Measurements from ENCODE around the gene RIPK4. TPM values are rescaled to one million over a fixed set of nuclear protein-coding genes. Genes with fewer than 3 reads are reported as not detected.

RIPK4 gene
- total and polyA plus RNA-seq, 4 donors = 4.7 to 22.6 (median 8.5) TPM

GRCh38 chr21:41717573-41718330 is 49.1 kb downstream of the RIPK4 start (continued):
- TF ChIP-seq, protein P1, sequence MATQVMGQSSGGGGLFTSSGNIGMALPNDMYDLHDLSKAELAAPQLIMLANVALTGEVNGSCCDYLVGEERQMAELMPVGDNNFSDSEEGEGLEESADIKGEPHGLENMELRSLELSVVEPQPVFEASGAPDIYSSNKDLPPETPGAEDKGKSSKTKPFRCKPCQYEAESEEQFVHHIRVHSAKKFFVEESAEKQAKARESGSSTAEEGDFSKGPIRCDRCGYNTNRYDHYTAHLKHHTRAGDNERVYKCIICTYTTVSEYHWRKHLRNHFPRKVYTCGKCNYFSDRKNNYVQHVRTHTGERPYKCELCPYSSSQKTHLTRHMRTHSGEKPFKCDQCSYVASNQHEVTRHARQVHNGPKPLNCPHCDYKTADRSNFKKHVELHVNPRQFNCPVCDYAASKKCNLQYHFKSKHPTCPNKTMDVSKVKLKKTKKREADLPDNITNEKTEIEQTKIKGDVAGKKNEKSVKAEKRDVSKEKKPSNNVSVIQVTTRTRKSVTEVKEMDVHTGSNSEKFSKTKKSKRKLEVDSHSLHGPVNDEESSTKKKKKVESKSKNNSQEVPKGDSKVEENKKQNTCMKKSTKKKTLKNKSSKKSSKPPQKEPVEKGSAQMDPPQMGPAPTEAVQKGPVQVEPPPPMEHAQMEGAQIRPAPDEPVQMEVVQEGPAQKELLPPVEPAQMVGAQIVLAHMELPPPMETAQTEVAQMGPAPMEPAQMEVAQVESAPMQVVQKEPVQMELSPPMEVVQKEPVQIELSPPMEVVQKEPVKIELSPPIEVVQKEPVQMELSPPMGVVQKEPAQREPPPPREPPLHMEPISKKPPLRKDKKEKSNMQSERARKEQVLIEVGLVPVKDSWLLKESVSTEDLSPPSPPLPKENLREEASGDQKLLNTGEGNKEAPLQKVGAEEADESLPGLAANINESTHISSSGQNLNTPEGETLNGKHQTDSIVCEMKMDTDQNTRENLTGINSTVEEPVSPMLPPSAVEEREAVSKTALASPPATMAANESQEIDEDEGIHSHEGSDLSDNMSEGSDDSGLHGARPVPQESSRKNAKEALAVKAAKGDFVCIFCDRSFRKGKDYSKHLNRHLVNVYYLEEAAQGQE (IDR thresholded peaks at IDR 0.05) = no peak
- TF ChIP-seq RAD21 (IDR thresholded peaks at IDR 0.05) = no peak
- no peak for TF ChIP-seq GABPA (IDR thresholded peaks at IDR 0.05 in 1 of 2, conservative IDR thresholded peaks at IDR 0.05 in 1 of 2)

DNA sequence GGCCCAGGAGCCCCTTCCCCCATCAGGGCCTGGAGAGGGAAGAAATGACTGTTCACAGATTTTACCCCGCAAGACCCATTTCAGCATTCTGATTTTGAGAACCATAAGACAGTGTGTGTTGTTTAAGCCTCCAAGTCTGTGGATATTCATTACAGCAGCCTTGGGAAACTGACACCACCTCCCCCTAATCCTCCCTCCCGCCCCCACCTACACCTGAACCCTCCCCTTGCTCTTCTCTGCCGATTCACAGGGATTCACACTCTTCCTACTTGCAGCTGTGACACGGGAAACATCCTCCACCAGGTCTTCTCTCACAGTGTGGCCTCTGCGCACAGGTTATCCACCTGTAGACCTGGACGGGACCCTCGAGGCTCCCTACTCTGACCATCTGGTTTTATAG is 50.1 kb downstream of the RIPK4 start:
- no peak for DNase-seq (ENCODE audit: low spot score)
- TF ChIP-seq RXRA (IDR thresholded peaks at IDR 0.05) (no peak), FOXA2 (IDR thresholded peaks at IDR 0.05) (no peak), JUND (IDR thresholded peaks at IDR 0.05) (no peak), ZBTB33 (IDR thresholded peaks at IDR 0.05) (no peak), TAF1 (conservative IDR thresholded peaks at IDR 0.05) (no peak), GABPA (IDR thresholded peaks at IDR 0.05 in 1 of 2, conservative IDR thresholded peaks at IDR 0.05 in 1 of 2) (no peak), HNF4G (IDR thresholded peaks at IDR 0.05) (no peak), HNF4A (conservative IDR thresholded peaks at IDR 0.05) (no peak), EGR1 (IDR thresholded peaks at IDR 0.05; ENCODE audit: low read depth in 2 of 2) (no peak), NR2F2 (IDR thresholded peaks at IDR 0.05) (no peak), FOXA1 (IDR thresholded peaks at IDR 0.05) (no peak), RAD21 (IDR thresholded peaks at IDR 0.05) (no peak), YY1 (IDR thresholded peaks at IDR 0.05) (no peak), SP1 (IDR thresholded peaks at IDR 0.05) (no peak)
- TF ChIP-seq, protein P2, sequence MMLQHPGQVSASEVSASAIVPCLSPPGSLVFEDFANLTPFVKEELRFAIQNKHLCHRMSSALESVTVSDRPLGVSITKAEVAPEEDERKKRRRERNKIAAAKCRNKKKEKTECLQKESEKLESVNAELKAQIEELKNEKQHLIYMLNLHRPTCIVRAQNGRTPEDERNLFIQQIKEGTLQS (IDR thresholded peaks at IDR 0.05) = no peak
- TF ChIP-seq, protein P3, sequence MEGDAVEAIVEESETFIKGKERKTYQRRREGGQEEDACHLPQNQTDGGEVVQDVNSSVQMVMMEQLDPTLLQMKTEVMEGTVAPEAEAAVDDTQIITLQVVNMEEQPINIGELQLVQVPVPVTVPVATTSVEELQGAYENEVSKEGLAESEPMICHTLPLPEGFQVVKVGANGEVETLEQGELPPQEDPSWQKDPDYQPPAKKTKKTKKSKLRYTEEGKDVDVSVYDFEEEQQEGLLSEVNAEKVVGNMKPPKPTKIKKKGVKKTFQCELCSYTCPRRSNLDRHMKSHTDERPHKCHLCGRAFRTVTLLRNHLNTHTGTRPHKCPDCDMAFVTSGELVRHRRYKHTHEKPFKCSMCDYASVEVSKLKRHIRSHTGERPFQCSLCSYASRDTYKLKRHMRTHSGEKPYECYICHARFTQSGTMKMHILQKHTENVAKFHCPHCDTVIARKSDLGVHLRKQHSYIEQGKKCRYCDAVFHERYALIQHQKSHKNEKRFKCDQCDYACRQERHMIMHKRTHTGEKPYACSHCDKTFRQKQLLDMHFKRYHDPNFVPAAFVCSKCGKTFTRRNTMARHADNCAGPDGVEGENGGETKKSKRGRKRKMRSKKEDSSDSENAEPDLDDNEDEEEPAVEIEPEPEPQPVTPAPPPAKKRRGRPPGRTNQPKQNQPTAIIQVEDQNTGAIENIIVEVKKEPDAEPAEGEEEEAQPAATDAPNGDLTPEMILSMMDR (IDR thresholded peaks at IDR 0.05; ENCODE audit: low read depth, low read length, missing input control) = no peak
- TF ChIP-seq, protein P1 (IDR thresholded peaks at IDR 0.05) = no peak
- TF ChIP-seq, protein P4, sequence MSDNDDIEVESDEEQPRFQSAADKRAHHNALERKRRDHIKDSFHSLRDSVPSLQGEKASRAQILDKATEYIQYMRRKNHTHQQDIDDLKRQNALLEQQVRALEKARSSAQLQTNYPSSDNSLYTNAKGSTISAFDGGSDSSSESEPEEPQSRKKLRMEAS (IDR thresholded peaks at IDR 0.05) = no peak
- H3K9ac ChIP-seq (ENCODE audit: low read depth in 1 of 2, low read length in 2 of 2) = no peak overlapping the region
- H3K4me3 ChIP-seq (ENCODE audit: low read depth in 1 of 3, low read length in 3 of 3) = no peak overlapping the region
- WGBS = 86% methylated on average over 7 of the region's 7 CpGs
- H3K9me3 ChIP-seq (ENCODE audit: control insufficient read depth in 4 of 4, low read length in 3 of 4) = no peaks in the 10 kb centered on the region
- no peaks in the 10 kb centered on the region for H3K36me3 ChIP-seq (ENCODE audit: control insufficient read depth in 4 of 4, insufficient read depth in 3 of 4, low read depth in 1 of 4, low read length in 3 of 4)
- no peak overlapping the region for H3K27ac ChIP-seq (ENCODE audit: low read depth in 1 of 2, low read length in 2 of 2)
- no peaks in the 10 kb centered on the region for H3K27me3 ChIP-seq (ENCODE audit: control insufficient read depth in 4 of 4, insufficient read depth in 4 of 4, low read length in 3 of 4)
- peaks cover 0 to 12% (median 0%) of the 10 kb centered on the region in 4 donors for H3K4me1 ChIP-seq (ENCODE audit: control insufficient read depth in 4 of 4, insufficient read depth in 4 of 4, low read length in 3 of 4)
